ENCODE data around the gene NABP1. TPM values are rescaled to one million over a fixed set of nuclear protein-coding genes. Genes with fewer than 3 reads are reported as not detected.

NABP1 gene
- polyA plus RNA-seq, 2 of the 4 experiments (the other 2 are of a cell fraction) = 21.9 to 22.4 TPM

DNA sequence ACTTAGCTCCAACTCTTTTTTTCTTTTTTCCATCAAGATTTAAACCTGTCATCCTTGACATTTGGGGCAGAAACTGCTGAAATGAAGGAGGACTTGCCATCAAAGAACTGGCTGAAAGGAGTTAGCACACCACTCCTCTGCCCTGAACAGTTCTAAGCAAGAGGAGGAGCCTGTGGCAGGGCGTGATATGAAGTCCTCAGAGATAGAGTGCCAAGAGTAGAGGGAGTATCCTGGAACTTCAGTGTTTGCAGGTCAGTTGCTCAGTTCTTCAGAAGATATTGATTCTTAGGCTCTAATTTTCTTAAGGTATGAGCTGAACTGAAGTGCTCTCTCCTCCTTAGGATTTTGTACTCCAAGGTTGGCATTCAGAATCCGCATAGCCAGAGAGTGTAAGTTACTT, 15.2 kb downstream of the NABP1 start:
- no peaks in the 10 kb centered on the region for H3K9me3 ChIP-seq
- DNase-seq (ENCODE audit: low read depth in 1 of 2, low spot score in 1 of 2) = no peak
- peak in 1 of 2 experiments; percentile 31; a peak in 3 of 6 replicates for ATAC-seq
- peaks cover 39% of the 10 kb centered on the region for H3K4me1 ChIP-seq
- CTCF ChIA-PET = interaction anchor here (0.6 to 1.3 kb wide), 2 partner anchors 68 to 126 kb away, joined by 3 to 5 read pairs; no protein-coding TSS in a partner anchor
- no peak overlapping the region for H3K4me3 ChIP-seq
- H3K27ac ChIP-seq = no peak overlapping the region
- TF ChIP-seq POLR2A (IDR thresholded peaks at IDR 0.05; ENCODE audit: low read length) (no peak), CHD4 (IDR thresholded peaks at IDR 0.05; ENCODE audit: borderline replicate concordance) (no peak), MAFK (IDR thresholded peaks at IDR 0.05; ENCODE audit: partially characterized antibody) (no peak), POLR2AphosphoS2 (conservative IDR thresholded peaks at IDR 0.05; ENCODE audit: low read length) (no peak), NPAS2 (CRISPR knock-in tag; IDR thresholded peaks at IDR 0.05; ENCODE audit: borderline replicate concordance) (no peak), RARB (CRISPR knock-in tag; IDR thresholded peaks at IDR 0.05) (no peak), MYC (IDR thresholded peaks at IDR 0.05; ENCODE audit: borderline replicate concordance, low read length) (no peak), TP53 (CRISPR knock-in tag; IDR thresholded peaks at IDR 0.05) (no peak), JUN (IDR thresholded peaks at IDR 0.05) (no peak)
- POLR2A ChIA-PET = interaction anchor here (2.1 kb wide), 1 partner anchor 15 kb away, joined by 9 read pairs; the partner anchor contains the start of gene NABP1
- no peak overlapping the region for H3K4me2 ChIP-seq
- FAIRE-seq = no peak
- 82% methylated on average over 2 of the region's 2 CpGs for WGBS (ENCODE audit: missing lambda C conversion rate)

DNA sequence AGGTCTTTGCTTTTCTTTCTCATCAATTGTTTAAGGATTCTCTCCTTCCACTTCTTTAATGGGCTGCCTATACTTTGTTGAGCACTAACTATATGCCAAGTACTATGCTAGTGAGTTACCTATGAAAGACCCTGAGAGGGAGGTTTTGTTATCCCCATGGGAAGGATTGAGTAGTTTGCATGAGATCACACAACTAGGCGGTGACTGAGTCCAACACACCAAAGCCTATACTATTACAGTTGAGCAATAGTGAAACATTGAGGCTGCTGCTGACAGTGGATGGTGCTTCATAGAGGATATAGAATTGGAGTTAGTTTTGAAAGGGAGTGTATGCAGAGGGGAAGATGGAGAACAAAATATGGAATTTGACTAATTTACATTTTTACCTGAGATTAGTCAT, 15.8 kb downstream of the NABP1 start:
- POLR2A ChIA-PET = no interaction called here
- Histone ChIP-seq H3K9me3 (no peaks in the 10 kb centered on the region), H3K4me3 (no peak overlapping the region), H3K4me2 (no peak overlapping the region), H3K27ac (no peak overlapping the region), H3K4me1 (peaks cover 33% of the 10 kb centered on the region)
- 92% methylated on average over 1 of the region's 1 CpG for WGBS (ENCODE audit: missing lambda C conversion rate)
- FAIRE-seq = no peak
- TF ChIP-seq HOXA7 (CRISPR knock-in tag; IDR thresholded peaks at IDR 0.05) (0 out of 2 replicates have a peak, but pooled peaks have one; percentile 12), CBX2 (IDR thresholded peaks at IDR 0.05; ENCODE audit: borderline replicate concordance, low read depth) (no peak)
- DNase-seq (ENCODE audit: low read depth in 1 of 2, low spot score in 1 of 2) = no peak
- CTCF ChIA-PET = interaction anchor here (1.3 kb wide), 1 partner anchor 127 kb away, joined by 5 read pairs; no protein-coding TSS in a partner anchor
- ATAC-seq = no peak; a peak in 1 of 6 replicates

DNA sequence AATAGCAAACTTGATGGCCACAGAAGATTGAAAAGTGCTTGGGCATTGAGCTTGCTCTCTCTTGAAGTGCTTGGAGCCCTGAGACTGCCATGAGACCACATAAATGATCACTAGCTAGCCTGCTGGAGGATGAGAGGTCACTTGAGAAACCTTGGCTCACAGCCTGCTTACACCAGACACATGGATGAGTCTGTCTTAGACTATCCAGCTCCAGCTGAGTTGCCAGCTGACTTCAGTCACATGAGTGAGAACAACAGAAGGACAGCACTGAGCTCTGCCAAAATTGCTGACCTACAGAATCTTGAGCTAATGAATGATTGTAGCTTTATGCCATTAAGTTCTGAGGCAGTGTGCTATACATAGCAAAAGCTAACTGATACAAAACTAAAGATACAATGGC, 18.1 kb downstream of the NABP1 start:
- Histone ChIP-seq H3K4me1 (peaks cover 11% of the 10 kb centered on the region; the same call in 2 of the 3 replicates), H3K4me3 (no peak overlapping the region), H3K9me3 (no peaks in the 10 kb centered on the region), H3K4me2 (no peak overlapping the region), H3K27ac (no peak overlapping the region)
- no peak for TF ChIP-seq KDM5A (IDR thresholded peaks at IDR 0.05)
- peak; percentile 77 for TF ChIP-seq MAFK (IDR thresholded peaks at IDR 0.05; ENCODE audit: partially characterized antibody)
- TF ChIP-seq KDM1A (IDR thresholded peaks at IDR 0.05; ENCODE audit: low read depth) = no peak
- no peak for TF ChIP-seq FOSB (CRISPR knock-in tag; IDR thresholded peaks at IDR 0.05)
- TF ChIP-seq, protein P1, sequence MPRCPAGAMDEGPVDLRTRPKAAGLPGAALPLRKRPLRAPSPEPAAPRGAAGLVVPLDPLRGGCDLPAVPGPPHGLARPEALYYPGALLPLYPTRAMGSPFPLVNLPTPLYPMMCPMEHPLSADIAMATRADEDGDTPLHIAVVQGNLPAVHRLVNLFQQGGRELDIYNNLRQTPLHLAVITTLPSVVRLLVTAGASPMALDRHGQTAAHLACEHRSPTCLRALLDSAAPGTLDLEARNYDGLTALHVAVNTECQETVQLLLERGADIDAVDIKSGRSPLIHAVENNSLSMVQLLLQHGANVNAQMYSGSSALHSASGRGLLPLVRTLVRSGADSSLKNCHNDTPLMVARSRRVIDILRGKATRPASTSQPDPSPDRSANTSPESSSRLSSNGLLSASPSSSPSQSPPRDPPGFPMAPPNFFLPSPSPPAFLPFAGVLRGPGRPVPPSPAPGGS (IDR thresholded peaks at IDR 0.05) = no peak
- TF ChIP-seq CBX8 (IDR thresholded peaks at IDR 0.05) = no peak
- TF ChIP-seq, protein P2, sequence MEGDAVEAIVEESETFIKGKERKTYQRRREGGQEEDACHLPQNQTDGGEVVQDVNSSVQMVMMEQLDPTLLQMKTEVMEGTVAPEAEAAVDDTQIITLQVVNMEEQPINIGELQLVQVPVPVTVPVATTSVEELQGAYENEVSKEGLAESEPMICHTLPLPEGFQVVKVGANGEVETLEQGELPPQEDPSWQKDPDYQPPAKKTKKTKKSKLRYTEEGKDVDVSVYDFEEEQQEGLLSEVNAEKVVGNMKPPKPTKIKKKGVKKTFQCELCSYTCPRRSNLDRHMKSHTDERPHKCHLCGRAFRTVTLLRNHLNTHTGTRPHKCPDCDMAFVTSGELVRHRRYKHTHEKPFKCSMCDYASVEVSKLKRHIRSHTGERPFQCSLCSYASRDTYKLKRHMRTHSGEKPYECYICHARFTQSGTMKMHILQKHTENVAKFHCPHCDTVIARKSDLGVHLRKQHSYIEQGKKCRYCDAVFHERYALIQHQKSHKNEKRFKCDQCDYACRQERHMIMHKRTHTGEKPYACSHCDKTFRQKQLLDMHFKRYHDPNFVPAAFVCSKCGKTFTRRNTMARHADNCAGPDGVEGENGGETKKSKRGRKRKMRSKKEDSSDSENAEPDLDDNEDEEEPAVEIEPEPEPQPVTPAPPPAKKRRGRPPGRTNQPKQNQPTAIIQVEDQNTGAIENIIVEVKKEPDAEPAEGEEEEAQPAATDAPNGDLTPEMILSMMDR (IDR thresholded peaks at IDR 0.05) = no peak
- no peak for TF ChIP-seq MYC (IDR thresholded peaks at IDR 0.05; ENCODE audit: borderline replicate concordance, low read length)
- TF ChIP-seq, protein P3, sequence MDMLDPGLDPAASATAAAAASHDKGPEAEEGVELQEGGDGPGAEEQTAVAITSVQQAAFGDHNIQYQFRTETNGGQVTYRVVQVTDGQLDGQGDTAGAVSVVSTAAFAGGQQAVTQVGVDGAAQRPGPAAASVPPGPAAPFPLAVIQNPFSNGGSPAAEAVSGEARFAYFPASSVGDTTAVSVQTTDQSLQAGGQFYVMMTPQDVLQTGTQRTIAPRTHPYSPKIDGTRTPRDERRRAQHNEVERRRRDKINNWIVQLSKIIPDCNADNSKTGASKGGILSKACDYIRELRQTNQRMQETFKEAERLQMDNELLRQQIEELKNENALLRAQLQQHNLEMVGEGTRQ (IDR thresholded peaks at IDR 0.05) = peak; percentile 15; the same call in 1 of the 2 replicates
- TF ChIP-seq CHD2 (IDR thresholded peaks at IDR 0.05; ENCODE audit: low read length, partially characterized antibody) = no peak
- no peak for TF ChIP-seq POLR2A (IDR thresholded peaks at IDR 0.05; ENCODE audit: low read length)
- TF ChIP-seq, protein P4, sequence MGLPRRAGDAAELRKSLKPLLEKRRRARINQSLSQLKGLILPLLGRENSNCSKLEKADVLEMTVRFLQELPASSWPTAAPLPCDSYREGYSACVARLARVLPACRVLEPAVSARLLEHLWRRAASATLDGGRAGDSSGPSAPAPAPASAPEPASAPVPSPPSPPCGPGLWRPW (IDR thresholded peaks at IDR 0.05) = no peak
- TF ChIP-seq, protein P5, sequence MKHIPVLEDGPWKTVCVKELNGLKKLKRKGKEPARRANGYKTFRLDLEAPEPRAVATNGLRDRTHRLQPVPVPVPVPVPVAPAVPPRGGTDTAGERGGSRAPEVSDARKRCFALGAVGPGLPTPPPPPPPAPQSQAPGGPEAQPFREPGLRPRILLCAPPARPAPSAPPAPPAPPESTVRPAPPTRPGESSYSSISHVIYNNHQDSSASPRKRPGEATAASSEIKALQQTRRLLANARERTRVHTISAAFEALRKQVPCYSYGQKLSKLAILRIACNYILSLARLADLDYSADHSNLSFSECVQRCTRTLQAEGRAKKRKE (CRISPR knock-in tag; IDR thresholded peaks at IDR 0.05; ENCODE audit: low read depth) = no peak
- TF ChIP-seq ESRRA (IDR thresholded peaks at IDR 0.05; ENCODE audit: borderline replicate concordance, low read length) = no peak
- no peak for TF ChIP-seq SMC3 (IDR thresholded peaks at IDR 0.05)
- no peak for TF ChIP-seq HOXA7 (CRISPR knock-in tag; IDR thresholded peaks at IDR 0.05)
- ChIA-PET POLR2A (interaction anchor here (2.3 kb wide), 1 partner anchor 18 kb away, joined by 10 read pairs; the partner anchor contains the start of gene NABP1), CTCF (interaction anchor here (0.6 to 3.1 kb wide), 4 partner anchors 33 to 129 kb away, joined by 3 to 25 read pairs (median 4); no protein-coding TSS in a partner anchor)
- no peak for FAIRE-seq
- ATAC-seq = peak; percentile 33 to 74
- DNase-seq (ENCODE audit: low read depth in 1 of 2, low spot score in 1 of 2) = no peak
